Measurements from ENCODE around the gene PARP14.
"Not testable (repeated sequence)": the region's sequence is repeated elsewhere in the genome, so short reads cannot be mapped to it uniquely, and the experiment has no call there.

Gene PARP14

GRCh38 chr3:122680475-122681283 lies at the start of gene PARP14:
Gene PARP14, plus strand, starts transcription at chr3:122680839. Its CDS starts 45 bp downstream, at chr3:122680884.
- no peak for DNase-seq (ENCODE audit: low read depth)

GRCh38 chr3:122635789-122636188 lies 44.9 kb upstream of the PARP14 start:
- DNase-seq (ENCODE audit: low read depth), result no peak

- DNase-seq (ENCODE audit: low read depth), result no peak
Observed at GRCh38 chr3:122636697-122637096, 43.9 kb upstream of the PARP14 start.

GRCh38 chr3:122640437-122640999 lies 40.1 kb upstream of the PARP14 start:
- no peak for DNase-seq (ENCODE audit: low read depth)

- DNase-seq (ENCODE audit: low read depth), result no peak
Observed at GRCh38 chr3:122642935-122643334, 37.7 kb upstream of the PARP14 start.

- DNase-seq (ENCODE audit: low read depth), result no peak
Observed at GRCh38 chr3:122646146-122646988, 34.3 kb upstream of the PARP14 start.

GRCh38 chr3:122651233-122651907 lies 29.3 kb upstream of the PARP14 start:
- not testable (repeated sequence) for DNase-seq (ENCODE audit: low read depth)

- DNase-seq (ENCODE audit: low read depth), result not testable (repeated sequence)
Observed at GRCh38 chr3:122651962-122652361, 28.7 kb upstream of the PARP14 start.

GRCh38 chr3:122658336-122658735 lies 22.3 kb upstream of the PARP14 start:
- DNase-seq (ENCODE audit: low read depth), result not testable (repeated sequence)

GRCh38 chr3:122660297-122660974 lies 20.2 kb upstream of the PARP14 start:
- DNase-seq (ENCODE audit: low read depth), result no peak

- DNase-seq (ENCODE audit: low read depth), result no peak
Observed at GRCh38 chr3:122661633-122662032, 19.0 kb upstream of the PARP14 start.

GRCh38 chr3:122662505-122662904 lies 18.1 kb upstream of the PARP14 start:
- no peak for DNase-seq (ENCODE audit: low read depth)

GRCh38 chr3:122665226-122665786 lies 15.3 kb upstream of the PARP14 start:
- DNase-seq (ENCODE audit: low read depth), result no peak

GRCh38 chr3:122665881-122666280 lies 14.8 kb upstream of the PARP14 start:
- DNase-seq (ENCODE audit: low read depth), result no peak

- no peak for DNase-seq (ENCODE audit: low read depth)
Observed at GRCh38 chr3:122668930-122669730, 11.5 kb upstream of the PARP14 start.

GRCh38 chr3:122671553-122671952 lies 9.1 kb upstream of the PARP14 start:
- no peak for DNase-seq (ENCODE audit: low read depth)

- DNase-seq (ENCODE audit: low read depth), result no peak
Observed at GRCh38 chr3:122674339-122674738, 6.3 kb upstream of the PARP14 start.

- DNase-seq (ENCODE audit: low read depth), result no peak
Observed at GRCh38 chr3:122676759-122677158, 3.9 kb upstream of the PARP14 start.

GRCh38 chr3:122677216-122677615 lies 3.4 kb upstream of the PARP14 start:
- DNase-seq (ENCODE audit: low read depth), result no peak

GRCh38 chr3:122678506-122678905 lies 2.1 kb upstream of the PARP14 start:
- DNase-seq (ENCODE audit: low read depth), result no peak
